ENCODE results near the gene GNE. TPM values are rescaled to one million over a fixed set of nuclear protein-coding genes. Genes with fewer than 3 reads are reported as not detected.

The GNE gene
- total and polyA plus RNA-seq, 2 of the 8 experiments (the other 6 are each of a cell fraction or from before 2014, with no cell fraction given), result 5.1 to 11.1 TPM

DNA sequence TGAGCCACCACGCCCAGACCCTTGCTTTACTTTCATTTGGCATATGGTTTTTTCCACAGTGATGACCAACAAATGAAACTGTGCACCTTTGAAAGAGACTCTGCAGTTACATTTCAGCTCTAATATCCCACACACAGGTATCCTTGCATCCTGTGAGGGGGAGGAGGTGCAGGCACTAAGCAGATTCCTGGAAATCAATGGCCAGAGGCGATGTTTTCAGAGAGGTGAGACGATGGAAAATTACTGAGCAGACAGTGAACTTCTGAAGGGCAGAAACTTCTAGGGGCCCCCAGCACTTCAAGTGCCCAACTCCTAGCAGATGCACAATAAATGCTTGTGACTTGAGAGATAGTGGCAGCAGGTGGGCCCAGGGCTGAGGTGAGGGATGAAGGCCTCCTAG is 29.8 kb upstream of the GNE start (continued):
- TF ChIP-seq, protein P1, sequence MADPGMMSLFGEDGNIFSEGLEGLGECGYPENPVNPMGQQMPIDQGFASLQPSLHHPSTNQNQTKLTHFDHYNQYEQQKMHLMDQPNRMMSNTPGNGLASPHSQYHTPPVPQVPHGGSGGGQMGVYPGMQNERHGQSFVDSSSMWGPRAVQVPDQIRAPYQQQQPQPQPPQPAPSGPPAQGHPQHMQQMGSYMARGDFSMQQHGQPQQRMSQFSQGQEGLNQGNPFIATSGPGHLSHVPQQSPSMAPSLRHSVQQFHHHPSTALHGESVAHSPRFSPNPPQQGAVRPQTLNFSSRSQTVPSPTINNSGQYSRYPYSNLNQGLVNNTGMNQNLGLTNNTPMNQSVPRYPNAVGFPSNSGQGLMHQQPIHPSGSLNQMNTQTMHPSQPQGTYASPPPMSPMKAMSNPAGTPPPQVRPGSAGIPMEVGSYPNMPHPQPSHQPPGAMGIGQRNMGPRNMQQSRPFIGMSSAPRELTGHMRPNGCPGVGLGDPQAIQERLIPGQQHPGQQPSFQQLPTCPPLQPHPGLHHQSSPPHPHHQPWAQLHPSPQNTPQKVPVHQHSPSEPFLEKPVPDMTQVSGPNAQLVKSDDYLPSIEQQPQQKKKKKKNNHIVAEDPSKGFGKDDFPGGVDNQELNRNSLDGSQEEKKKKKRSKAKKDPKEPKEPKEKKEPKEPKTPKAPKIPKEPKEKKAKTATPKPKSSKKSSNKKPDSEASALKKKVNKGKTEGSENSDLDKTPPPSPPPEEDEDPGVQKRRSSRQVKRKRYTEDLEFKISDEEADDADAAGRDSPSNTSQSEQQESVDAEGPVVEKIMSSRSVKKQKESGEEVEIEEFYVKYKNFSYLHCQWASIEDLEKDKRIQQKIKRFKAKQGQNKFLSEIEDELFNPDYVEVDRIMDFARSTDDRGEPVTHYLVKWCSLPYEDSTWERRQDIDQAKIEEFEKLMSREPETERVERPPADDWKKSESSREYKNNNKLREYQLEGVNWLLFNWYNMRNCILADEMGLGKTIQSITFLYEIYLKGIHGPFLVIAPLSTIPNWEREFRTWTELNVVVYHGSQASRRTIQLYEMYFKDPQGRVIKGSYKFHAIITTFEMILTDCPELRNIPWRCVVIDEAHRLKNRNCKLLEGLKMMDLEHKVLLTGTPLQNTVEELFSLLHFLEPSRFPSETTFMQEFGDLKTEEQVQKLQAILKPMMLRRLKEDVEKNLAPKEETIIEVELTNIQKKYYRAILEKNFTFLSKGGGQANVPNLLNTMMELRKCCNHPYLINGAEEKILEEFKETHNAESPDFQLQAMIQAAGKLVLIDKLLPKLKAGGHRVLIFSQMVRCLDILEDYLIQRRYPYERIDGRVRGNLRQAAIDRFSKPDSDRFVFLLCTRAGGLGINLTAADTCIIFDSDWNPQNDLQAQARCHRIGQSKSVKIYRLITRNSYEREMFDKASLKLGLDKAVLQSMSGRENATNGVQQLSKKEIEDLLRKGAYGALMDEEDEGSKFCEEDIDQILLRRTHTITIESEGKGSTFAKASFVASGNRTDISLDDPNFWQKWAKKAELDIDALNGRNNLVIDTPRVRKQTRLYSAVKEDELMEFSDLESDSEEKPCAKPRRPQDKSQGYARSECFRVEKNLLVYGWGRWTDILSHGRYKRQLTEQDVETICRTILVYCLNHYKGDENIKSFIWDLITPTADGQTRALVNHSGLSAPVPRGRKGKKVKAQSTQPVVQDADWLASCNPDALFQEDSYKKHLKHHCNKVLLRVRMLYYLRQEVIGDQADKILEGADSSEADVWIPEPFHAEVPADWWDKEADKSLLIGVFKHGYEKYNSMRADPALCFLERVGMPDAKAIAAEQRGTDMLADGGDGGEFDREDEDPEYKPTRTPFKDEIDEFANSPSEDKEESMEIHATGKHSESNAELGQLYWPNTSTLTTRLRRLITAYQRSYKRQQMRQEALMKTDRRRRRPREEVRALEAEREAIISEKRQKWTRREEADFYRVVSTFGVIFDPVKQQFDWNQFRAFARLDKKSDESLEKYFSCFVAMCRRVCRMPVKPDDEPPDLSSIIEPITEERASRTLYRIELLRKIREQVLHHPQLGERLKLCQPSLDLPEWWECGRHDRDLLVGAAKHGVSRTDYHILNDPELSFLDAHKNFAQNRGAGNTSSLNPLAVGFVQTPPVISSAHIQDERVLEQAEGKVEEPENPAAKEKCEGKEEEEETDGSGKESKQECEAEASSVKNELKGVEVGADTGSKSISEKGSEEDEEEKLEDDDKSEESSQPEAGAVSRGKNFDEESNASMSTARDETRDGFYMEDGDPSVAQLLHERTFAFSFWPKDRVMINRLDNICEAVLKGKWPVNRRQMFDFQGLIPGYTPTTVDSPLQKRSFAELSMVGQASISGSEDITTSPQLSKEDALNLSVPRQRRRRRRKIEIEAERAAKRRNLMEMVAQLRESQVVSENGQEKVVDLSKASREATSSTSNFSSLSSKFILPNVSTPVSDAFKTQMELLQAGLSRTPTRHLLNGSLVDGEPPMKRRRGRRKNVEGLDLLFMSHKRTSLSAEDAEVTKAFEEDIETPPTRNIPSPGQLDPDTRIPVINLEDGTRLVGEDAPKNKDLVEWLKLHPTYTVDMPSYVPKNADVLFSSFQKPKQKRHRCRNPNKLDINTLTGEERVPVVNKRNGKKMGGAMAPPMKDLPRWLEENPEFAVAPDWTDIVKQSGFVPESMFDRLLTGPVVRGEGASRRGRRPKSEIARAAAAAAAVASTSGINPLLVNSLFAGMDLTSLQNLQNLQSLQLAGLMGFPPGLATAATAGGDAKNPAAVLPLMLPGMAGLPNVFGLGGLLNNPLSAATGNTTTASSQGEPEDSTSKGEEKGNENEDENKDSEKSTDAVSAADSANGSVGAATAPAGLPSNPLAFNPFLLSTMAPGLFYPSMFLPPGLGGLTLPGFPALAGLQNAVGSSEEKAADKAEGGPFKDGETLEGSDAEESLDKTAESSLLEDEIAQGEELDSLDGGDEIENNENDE (IDR thresholded peaks at IDR 0.05; ENCODE audit: insufficient replicate concordance, low read length), result no peak
- no peak for TF ChIP-seq NANOG (IDR thresholded peaks at IDR 0.05; ENCODE audit: insufficient read depth, low read depth, low read length, poor library complexity, severe bottlenecking)

Data from H1 (cell line).